Stimulated activated CD4-positive, alpha-beta T cell treated with anti-CD3 and anti-CD28 coated beads, Interleukin-2, amount 100 ng/mL, for 48 hours (primary cell): ENCODE results near the gene RNF126.

Source experiments
- DNase-seq, 2 donors: peaks; one replicate each; pipeline ENCODE4 v3.0.0-alpha.2; 2020

RNF126 gene

DNA sequence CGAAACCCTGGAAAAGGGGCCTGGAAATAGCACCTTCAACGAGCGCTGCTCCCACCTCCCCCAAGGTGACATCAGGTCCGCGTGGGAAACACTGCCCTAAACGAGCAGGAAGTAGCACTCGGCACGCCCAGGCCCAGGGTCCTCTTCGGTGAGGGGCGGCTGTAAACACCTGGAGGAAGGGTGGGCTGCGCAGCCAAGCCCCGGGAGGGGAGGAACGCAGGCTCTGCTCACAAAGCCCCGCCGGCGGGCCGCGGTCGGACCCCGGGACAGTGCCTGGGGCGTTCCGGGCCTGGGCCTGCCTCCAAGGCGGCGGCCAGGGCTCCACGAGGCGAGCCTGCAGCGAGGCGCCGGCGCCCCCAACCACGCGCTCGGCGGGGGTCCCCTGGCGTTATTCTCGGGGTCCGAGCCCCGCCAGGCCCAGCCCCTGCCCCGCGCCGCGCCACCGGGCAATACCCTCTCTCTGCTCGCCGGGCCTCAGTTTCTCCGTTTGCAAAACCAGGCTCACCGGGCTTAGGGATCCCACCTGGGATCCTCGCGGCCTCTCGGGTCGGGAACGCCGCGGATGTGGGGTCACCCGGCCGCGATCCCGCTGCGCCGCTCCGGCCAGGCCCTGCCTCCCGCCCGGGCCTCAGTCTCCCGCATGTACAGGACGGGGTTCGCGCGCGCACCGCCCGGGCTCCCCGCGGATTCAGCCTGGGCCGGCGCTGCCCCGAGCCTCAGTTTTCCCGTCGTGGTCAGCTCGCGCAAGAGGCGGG, 630 bp downstream of the RNF126 start:
- DNase-seq, result peak; percentile 43 to 63

DNA sequence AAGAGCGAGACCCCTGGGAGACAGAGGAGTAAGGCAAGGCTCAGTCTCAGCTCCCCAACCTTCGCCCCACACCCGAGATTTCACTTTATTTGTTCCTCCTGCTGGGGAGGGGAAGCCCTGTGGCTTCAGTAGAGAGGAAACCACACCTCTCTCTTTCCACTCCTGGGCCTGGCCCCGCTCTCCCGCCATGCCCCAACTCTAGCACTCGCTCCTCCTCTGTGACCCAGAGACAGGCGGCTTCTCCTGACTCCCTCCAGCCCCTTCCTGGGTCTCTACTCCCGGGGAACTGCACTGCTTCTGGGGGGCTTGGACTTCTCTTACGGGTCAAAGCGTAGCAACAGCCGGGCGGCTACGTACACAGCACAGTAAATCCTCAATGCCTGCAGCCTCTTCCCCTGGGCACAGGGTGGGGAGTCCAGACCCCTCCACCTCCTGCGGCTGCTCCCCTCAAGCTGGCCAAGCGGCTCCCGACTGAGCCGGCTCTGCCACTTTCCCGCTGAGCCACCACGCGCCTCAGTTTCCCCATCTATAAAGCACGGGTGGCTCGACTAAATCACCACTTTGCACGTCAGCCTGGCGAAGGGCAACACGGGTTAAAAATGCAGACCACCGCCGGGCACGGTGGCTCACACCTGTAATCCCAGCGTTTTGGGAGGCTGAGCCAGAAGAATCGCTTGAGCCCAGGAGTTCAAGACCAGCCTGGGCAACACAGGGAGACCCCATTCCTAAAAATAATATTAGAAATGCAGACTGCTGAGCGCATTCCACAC, 1.4 kb downstream of the RNF126 start:
- peak; percentile 50 for DNase-seq

DNA sequence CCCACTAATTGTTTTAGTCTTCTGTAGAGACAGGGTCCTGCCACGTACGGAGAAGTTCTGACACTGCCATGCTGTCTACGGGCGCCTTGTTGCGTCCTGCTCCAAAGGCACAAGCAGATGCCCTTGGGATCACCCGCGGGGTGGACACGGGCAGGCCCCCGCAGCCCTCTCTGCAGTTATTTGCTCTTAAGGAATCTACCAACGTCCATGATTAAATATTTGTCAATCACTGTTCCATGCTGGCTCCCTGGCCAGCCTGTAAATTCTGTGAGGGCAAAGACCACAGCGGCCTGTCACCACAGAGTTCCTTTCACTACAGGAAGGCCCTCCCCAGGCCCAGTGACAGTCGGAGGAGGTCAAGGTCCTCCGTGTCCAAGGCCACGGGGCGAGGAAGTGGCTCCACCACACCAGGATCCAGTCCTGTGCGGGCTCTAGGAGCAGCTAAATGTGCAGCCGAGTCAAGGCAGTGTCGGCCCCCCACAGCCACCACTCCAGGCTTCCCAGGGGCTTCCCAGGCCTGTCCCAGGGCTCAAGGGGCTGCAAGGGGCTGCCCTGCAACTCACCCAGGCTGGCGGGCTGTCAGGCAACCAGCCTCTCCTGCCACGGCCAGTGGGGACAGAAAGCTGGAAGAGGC, 2.1 kb downstream of the RNF126 start:
- DNase-seq, result no peak

DNA sequence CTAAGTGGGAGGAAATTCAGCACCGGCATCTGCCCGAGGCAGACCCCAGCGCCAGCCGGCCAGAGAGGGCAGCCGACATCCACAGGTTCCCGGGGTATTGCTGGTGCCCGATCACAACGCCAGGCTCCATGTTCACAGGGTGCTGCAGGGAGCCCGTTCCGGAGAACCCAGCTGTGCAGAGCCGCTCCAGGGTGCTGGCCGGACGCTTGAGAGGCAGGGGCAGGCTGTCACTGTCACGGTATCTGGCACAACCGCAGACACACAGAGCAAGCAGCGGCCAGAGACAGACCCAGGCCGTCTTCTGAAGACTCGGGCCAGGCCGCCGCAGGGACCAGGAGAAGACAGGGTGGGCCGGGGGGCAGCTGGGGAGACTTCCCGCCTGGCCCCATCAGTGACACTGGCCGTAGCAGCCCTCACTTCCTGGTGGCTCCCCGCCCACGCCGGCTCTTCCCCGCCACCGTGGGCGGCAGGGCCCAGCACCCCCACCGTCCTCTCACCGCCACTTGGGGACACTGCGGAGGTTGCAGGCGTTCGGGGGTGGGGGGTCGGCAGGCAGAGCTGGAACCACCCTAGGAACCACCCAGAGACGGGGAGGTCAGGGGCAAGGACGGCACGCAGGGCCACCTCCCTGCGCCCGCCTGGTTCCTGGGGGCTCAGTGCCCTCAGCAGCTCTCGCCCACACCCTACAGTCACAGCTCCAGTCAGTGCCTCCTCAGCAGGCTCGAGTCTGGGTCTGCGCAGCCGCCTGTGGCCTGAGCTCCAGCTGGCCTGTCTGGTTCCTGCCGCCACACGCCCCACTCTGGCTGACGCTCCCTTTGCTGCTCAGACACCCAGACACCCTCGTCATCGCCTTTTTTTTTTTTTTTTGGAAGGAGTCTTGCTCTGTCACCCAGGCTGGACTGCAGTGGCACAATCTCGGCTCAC, 3.8 kb downstream of the RNF126 start:
- DNase-seq, result no peak

DNA sequence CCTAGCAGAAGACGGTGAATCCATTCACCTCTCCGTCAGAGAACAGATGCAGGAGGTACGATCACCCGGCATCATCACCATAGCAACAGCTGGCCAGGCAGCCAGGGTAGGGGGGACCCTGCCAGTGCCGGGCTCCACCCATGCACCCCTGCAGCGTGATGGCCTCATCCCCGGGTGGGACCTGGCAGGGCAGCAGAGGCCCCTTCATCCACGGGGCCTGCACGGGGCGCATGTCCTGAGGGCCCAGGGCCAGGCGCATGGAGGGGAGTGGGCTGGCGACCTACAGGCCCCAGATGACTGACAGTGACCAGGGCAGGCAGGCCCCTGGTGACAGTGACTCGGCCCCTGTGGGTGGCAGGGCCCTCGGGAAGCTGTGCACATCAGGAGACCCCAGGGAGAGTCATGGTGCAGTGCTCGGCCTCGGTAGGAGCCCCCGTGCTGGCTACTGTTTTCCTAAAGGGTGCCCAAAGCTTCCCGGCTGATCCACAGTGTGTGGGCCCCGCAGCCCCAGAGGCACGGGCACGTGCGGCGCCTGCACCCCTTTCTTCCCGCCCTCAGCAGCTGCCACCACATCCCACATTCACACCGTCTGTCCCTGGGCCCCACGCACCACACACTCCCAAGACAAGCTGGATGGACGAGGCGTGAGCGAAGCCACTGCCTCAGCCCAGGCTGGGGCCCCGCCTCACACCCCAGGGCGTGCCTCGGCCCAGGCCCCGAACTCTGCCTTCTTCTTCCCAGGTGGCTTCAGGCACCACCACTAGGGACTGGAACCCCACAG, 4.8 kb downstream of the RNF126 start:
- DNase-seq, result no peak

DNA sequence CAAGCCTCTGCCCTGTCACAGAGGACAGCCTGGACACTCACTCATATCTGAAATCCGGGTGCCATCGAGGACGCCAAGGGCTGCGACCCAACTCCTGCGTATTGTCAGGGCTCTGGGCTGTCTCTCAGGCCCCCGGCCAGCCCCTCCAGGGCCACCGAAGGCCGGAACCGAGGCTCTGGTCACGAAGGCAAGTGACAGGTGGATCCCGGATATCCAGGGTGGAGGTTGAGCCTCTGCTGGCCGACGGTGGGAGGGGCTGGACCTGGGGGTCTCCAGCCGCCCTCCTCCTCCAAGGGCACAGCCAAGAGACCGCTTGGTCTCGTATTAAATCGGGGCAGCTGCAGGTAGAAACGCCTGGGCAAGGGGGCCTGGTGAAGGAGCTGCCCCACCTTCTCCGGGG, 5.4 kb downstream of the RNF126 start:
- DNase-seq, result no peak

DNA sequence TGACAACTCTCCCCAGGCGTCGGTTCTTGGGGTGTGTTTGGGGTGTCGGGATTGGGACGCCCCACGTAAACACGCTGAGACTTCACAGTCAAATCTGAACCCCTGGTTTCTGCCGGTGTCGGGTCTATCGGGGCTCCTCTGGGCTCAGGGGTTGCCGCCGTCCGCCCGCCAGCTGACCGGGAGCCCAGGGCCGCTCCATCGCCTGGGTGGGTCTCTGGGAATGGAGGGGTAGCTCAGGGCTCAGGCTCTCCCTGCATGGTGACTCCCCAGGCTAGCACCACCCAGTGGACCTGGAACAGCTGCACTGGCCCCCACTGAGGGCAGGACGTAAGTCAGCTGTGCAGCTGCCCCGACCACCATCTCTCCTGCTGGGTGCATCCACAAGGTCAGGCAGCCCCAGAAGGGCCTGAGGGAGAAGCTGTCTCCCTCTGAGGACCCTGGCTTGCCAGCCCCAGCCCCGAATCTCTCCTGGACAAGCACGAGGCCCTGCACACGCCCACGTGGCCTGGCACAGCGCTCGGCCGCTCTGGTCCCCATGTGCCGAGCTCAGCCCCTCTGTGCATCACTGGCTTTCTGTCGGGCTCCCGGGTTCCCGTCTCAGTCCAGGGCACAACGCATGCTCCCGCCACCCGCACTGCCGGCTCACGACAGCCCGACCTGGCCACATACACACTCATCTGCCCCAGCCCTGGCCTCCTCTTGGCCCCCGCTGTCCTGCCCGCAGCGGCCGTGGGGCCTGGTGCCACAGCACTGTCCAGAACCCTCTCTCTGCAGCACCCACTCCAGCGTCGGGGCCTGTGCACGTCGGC, 6.1 kb downstream of the RNF126 start:
- DNase-seq, result no peak

DNA sequence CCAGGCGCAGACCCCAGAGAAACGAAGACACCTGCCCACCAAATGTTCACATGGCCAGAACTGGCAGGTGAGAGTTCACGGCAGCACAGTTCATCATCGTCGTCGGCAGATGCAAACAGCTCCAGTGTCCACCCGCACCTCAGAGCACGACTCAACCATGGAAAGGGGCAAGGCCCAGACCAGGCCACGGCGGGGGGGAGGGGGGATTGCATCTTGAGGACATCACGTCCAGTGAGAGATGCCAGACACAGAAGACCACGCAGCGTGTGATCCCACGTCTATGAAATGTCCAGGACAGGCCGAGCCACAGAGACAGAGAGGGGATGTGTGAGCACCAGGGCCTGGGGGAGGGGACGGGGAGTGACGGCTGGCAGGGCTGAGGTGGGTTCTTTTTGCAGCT, 7.3 kb downstream of the RNF126 start:
- DNase-seq, result no peak

DNA sequence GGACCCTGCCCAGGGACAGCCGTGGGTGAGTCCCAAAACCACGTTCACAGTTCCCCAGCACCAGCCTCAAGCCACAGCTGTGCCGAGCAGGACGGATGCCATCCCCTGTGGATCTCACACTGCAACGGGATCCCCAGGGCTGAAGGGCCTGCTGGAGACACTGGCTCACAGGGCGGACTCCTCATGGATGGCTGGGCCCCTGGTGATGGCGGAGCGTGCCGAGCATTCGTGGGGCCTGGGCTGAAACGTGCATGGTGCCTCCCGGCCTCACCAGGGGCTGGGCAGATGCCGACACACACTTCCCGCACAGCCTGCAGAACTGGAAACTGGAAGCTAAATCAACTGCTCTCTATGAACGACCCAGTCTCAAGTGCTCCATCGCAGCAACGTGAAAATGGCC, 9.6 kb downstream of the RNF126 start:
- no peak for DNase-seq

DNA sequence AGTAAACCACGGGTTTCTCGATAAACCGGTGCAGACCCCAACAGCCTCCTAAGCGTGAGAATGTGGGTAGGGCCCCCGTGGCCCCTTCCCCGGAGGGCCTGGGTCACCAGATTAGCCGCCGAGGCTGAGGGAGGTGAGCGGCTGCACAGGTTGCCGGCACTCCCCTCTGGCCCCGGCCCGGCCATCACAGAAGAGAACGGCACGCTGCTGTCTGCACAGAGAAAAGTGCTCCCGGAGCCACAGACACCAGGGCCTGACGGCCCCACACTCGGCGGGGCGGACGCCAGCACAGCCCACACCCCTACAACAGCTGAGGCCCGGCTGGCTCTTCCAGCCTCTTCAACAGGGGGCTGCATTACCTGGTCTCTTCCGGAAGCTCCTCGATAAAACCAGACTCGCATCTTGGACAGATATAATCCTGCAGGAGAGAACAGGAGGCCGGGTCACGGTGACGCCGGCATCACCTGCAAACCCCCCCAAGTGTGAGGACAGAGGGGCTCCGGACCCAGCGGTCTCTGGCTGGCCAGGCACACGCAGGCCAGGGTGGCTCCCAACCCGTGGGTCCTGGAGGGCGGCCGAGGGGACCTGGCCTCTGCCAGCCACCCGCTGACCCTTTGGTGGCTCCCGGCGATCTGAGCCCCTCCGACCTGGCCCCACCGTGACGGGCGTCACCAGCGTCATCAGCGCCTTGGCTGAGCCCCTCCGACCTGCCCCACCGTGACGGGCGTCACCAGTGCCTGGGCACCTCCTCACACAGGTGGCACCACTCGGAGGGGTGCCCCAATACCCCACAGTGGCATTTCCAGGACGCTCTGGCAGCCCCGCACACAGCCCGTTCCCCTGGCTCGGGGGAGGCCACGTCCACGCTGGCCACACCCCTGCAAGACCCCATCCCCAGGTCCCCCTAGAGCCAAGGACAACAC, 10.3 kb downstream of the RNF126 start:
- DNase-seq, result no peak

DNA sequence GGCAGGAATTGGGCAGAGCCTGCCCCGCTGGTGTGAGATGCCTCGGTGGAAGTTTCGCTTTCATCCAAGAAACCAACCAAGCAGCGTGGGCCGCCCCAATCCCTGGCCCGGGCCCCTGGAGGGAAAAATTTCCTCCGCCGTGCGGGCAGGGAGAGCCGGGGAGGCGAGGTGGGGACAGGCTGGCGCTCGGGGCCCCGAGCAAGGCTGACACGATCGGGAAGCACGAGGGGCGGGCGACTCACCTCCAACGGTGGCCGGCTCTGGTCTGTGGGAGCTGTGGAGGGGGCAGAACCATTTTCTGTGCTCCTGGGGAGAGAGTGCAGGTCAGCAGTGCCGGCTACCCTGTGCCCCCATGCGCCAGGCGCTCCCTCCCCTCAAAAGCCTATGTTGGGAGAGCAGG, 11.0 kb downstream of the RNF126 start:
- DNase-seq, result no peak

DNA sequence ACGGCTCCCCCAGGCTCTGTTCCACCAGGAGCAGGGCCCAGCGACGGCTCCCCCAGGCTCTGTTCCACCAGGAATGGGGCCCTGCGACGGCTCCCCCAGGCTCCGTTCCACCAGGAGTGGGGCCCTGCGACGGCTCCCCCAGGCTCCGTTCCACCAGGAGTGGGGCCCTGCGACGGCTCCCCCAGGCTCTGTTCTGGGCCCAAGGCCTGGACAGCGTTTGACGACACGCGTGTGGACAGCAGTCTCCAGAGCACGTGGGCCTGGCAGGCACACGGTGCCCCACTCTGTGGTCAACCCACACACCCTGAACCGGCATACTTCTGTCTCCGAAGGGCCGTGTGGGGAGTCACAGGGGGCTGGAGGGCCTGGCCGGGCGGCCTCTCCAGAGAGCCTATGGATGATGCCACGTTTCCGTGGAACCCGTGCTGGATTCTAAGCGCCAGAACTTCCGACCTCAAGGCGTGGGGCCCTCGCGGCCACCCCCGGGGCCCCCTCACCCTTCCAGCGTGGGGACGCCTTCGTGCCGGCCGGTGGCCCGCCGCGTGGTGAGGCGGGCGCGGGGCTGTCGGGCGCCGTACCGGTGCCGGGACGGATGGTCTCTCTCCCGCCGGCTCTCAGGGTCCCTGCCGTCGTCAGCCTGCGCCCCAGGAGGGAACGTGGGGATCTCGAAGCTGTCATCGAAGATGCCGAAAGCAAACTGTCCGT, 11.7 kb downstream of the RNF126 start:
- no peak for DNase-seq

DNA sequence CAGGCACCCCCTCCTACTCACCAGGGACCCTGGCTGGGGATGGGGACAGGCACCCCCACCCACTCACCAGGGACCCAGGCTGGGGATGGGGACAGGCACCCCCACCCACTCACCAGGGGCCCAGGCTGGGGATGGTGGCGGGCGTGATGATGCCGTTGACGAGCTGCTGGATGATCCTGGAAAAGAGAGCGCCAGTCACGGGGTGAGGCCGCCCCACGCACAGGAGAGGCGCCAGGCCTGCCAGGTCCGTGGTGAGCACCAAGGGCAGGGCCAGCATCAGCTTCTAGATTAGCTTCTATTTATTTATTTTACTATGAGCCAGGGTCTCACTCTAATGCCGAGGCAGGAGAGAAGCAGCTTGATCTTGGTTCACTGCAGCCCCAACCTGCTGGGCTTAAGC, 12.9 kb downstream of the RNF126 start:
- no peak for DNase-seq

DNA sequence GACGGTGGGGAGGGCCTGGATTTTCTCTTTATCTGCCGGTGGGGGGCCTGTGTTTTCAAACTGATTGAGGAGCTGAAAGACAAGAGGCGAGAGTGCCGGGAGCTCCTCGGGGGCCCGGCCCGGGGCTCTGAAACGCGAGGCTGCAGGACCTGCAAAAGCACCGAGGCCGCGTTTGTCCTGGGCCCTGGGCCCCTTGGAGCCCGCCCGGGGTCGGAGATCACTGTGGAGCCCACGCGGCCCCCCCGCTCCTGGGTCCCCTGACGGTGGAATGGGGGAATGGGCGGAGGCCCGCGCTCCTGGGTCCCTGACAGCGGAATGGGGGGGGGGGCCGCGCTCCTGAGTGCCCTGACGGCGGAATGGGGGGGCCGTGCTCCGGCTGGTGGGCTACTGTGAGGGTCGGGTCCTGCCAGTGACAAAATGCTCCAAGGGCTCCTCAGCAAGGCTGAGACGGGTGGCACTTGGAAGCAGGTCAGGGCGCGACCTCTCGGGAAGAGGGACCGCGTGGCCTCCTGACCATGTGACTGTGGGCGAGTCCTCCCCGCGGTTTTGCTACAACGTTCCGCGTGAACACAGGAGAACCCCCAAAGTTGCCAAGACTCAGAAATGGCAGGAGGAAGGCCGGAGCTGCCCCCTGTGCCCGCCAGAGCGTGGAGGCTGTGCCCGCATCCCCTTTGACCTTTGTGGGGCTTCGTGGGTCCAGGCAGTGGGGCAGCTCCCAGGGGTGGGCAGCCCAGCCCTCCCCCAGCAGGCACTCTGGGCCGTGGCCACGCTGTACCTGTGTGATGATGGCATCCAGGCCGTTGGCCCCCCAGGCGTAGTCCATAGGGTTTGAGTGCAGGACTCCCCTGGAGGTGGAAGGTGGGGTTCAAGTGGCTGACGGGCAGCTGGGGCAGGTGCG, 13.9 kb downstream of the RNF126 start:
- DNase-seq, result no peak

DNA sequence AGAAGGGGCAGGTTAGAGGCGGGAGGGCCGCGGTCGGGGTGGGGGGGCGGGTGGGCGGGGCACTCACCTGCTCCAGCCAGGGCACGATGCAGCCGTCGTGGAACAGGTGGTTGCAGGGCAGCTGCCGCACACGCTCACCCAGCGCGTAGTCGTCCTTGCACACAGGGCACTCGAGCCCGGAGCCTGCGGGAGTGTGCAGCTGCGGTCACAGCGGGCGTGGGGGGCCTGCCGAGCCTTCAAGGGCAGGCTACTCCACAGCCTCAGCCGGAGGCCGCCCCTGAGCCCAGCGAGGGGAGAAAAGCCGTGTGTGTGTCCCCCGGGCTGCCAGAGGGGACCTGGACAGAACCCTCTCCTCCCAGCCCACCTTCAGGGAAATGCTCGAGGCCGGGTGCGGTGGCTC, 14.7 kb downstream of the RNF126 start:
- no peak for DNase-seq

DNA sequence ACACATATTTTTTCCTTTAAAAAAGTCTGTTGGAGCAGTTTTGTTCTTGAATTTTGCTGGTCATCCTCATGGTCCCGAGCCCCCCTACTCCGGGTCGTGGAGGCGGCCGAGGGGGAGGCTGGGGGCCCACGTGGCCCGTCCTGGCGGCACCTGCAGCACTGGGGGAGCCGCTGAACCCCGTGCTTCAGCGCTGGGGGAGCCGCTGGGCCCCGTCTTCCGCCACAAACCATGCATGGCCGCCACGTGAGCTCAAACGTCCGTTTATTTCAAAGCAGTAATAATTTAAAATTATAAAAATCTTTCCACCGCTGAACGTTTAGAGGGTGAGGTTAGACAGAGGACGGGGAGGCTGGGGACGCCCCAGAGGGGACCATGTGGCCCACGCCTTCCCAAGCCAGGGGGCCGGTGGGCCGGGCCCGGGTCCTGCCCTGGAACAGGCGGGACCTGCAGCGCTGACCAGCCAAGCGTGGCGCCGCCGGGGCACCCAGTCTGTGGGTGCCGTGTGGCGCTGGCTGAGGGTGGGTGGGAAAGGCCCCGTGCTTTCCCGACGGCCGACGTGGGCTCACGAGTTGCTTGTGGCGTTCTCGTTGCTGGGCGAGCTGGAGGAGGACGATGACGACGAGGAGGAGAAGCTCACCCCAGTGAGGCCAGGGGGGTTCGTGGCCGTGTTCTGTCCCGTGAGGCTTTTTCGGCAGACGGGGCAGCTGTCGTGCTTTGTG, 15.3 kb downstream of the RNF126 start:
- DNase-seq, result no peak

DNA sequence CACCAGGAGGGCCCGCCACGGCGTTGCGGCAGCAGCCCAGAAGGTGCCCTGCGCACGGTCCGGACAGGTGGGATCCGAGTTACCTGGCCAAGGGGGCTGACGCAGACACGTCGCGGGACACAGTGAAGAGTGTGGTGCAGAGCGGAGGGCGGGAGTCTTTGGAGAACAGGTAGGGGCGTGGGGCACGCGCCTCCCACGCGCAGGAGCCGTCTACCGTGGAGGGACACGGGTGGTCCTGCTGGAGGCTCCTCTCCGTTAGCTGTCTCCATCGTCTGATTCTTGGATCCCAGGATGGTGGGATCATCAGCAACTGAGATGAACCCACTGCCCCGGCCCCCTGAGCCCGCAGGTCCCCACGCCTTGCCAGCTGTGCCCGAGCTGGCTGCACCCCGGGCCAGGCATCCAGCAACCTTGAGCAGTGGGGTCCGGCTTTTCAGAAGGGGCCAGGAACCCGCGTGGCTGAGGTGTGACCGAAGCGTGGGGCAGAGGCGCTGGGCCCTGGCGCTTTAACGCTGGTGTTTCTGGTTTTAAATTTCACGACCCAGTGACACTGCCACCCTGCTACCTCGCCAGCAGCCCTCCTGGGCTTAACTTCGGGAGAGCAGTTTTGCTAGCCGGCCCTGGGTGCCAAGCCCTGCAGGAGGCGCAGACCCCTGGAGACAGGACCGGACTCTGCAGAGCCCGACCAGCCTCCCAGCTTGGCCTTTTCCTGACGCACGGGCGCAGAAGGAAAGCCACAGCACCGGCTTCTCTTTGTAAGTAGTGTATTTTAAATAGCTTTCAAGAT, 16.0 kb downstream of the RNF126 start:
- DNase-seq, result no peak
